SK-N-MC (cell line): ENCODE results near the gene RPS19.

ENCODE experiments used
- DNase-seq: peaks from one replicate; pipeline ENCODE4 v3.0.0-alpha.2; 2011; ENCODE audit warnings: low read depth, low spot score
- H3K27ac ChIP-seq: fragments of 200-600 bp; sonication (generic); 2 replicates; pipeline ENCODE4 v1.5.1; 2016; ENCODE audit warnings: mixed run types
- H3K36me3 ChIP-seq: fragments of 200-600 bp; sonication (generic); 2 replicates; pipeline ENCODE4 v1.6.1; 2017; ENCODE audit warnings: antibody characterized with exemption, low read length, mixed read lengths; ENCODE audit not compliant: insufficient read depth
- H3K4me3 ChIP-seq: fragments of 200-600 bp; sonication (generic); 2 replicates; pipeline ENCODE4 v1.5.1; 2016
- H3K9ac ChIP-seq: fragments of 200-600 bp; sonication (generic); 2 replicates; pipeline ENCODE4 v1.8.0; 2017; ENCODE audit warnings: mixed run types, mixed read lengths; ENCODE audit not compliant: insufficient read length
- H3K9me3 ChIP-seq: fragments of 200-600 bp; sonication (generic); 2 replicates; pipeline ENCODE4 v1.6.1; 2017; ENCODE audit warnings: low read depth, mild to moderate bottlenecking, antibody characterized with exemption, low read length, moderate library complexity, mixed read lengths
- EZH2 ChIP-seq: fragments of 200-600 bp; sonication (generic); IDR thresholded peaks from one replicate; pipeline ENCODE4 v1.6.1; 2017; ENCODE audit warnings: antibody characterized with exemption
- FOXP2 ChIP-seq: optimal IDR thresholded peaks from 2 replicates; pipeline ENCODE3; 2011; ENCODE audit warnings: mild to moderate bottlenecking, moderate library complexity; ENCODE audit not compliant: insufficient read depth; ENCODE audit errors: extremely low read length, control extremely low read depth
- POLR2AphosphoS5 ChIP-seq: IDR thresholded peaks from 2 replicates; pipeline ENCODE4 v1.6.1; 2012; ENCODE audit warnings: mild to moderate bottlenecking, low read depth, low read length, borderline replicate concordance

RPS19 gene

GRCh38 chr19:41906271-41906670 lies 46.2 kb downstream of the RPS19 start:
- TF ChIP-seq FOXP2 (no peak), EZH2 (no peak)
- no peaks in the 10 kb centered on the region for H3K9me3 ChIP-seq
- no peak for DNase-seq
- H3K36me3 ChIP-seq = peaks cover 48% of the 10 kb centered on the region; the same call in 1 of the 2 replicates
- no peak overlapping the region for H3K9ac ChIP-seq
- no peak overlapping the region for H3K27ac ChIP-seq
- no peak overlapping the region for H3K4me3 ChIP-seq

GRCh38 chr19:41906916-41907680 lies 47.0 kb downstream of the RPS19 start:
- Histone ChIP-seq H3K9ac (no peak overlapping the region), H3K4me3 (no peak overlapping the region), H3K27ac (no peak overlapping the region), H3K36me3 (peaks cover 39% of the 10 kb centered on the region; the same call in 1 of the 2 replicates), H3K9me3 (no peaks in the 10 kb centered on the region)
- TF ChIP-seq EZH2 = no peak
- no peak for TF ChIP-seq POLR2AphosphoS5
- no peak for TF ChIP-seq FOXP2
- no peak for DNase-seq

DNA sequence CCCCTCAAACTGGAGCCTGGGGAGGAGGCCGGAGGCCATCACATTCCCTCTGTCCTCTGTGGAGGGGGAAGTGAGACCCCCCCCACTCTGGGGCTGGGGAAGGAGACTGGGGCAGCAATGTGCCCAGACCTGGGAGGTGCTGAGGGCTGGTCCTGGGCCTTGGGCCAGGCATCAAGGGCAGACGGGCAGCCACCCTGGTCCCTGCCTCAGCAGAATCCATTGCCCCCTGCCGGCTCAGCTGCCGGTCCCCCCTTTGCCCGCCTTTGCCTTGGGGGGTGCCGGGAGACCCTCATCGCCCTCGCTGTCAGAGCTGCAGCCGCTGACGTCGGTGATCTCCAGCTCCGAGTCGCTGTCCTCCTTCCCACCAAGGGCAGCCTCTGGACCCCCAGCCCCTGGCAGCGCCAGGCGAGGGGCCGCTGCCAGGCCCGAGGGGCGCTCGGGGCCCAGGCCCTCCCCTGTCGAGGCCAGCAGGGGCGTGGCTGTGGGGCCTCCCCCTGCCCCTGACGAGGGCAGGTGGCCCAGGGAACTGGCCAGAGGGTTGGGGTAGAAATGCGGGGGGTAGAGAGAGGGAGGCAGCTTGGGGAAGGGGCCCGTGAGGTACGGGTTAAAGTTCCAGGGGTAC lies 48.0 kb downstream of the RPS19 start:
- Histone ChIP-seq H3K27ac (no peak overlapping the region), H3K4me3 (no peak overlapping the region), H3K9me3 (no peaks in the 10 kb centered on the region), H3K36me3 (peaks cover 29% of the 10 kb centered on the region; the same call in 1 of the 2 replicates), H3K9ac (no peak overlapping the region)
- no peak for DNase-seq
- no peak for TF ChIP-seq FOXP2
- no peak for TF ChIP-seq EZH2
- no peak for TF ChIP-seq POLR2AphosphoS5

GRCh38 chr19:41908724-41909464 lies 48.8 kb downstream of the RPS19 start:
- no peak for DNase-seq
- no peak overlapping the region for H3K9ac ChIP-seq
- H3K9me3 ChIP-seq = no peaks in the 10 kb centered on the region
- no peak for TF ChIP-seq FOXP2
- TF ChIP-seq EZH2 = no peak
- no peak for TF ChIP-seq POLR2AphosphoS5
- H3K4me3 ChIP-seq = no peak overlapping the region
- peaks cover 21% of the 10 kb centered on the region; the same call in 1 of the 2 replicates for H3K36me3 ChIP-seq
- no peak overlapping the region for H3K27ac ChIP-seq

- Histone ChIP-seq H3K27ac (no peak overlapping the region), H3K9me3 (no peaks in the 10 kb centered on the region), H3K9ac (no peak overlapping the region), H3K4me3 (no peak overlapping the region), H3K36me3 (peaks cover 13% of the 10 kb centered on the region; the same call in 1 of the 2 replicates)
- TF ChIP-seq POLR2AphosphoS5 (no peak), EZH2 (no peak), FOXP2 (no peak)
- DNase-seq = no peak
Observed at GRCh38 chr19:41909706-41910105, 49.7 kb downstream of the RPS19 start.

DNA sequence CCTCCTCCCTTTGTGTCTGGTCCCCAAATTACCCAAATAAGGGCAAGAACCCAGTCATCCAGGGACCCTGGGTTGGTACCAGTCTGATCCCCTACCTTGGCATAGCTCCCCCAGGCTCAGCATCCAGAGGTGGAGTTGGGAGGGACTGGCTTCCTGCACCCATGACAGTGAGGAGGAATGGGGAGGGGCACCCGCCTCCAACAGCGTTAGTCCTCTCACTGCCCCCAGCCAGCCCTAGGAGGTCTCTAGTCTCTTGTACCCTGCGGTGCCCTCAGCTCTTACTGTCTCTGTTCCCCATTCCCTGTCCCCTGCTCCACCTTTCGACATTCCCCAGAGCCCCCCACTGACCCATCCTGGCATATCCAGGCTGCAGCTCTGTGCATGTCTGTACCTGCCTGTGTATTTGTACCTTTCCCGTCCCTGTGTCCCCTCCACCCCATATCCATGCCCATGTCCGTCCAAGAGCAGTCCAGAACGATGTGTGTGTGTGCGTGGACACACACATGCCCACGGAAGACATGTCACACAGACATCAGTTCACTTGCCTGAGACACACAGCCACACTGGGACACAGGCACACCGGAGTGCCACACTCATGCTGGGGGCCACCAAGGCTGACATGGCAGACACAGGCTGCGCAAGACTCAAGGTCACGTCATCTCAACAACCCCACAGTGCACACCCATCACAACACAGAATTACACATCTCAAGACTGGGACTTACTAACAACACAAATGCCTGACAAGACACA lies 50.4 kb downstream of the RPS19 start:
- Histone ChIP-seq H3K27ac (no peak overlapping the region), H3K36me3 (peaks cover 6% of the 10 kb centered on the region; the same call in 1 of the 2 replicates), H3K9ac (no peak overlapping the region), H3K9me3 (no peaks in the 10 kb centered on the region), H3K4me3 (no peak overlapping the region)
- TF ChIP-seq POLR2AphosphoS5 = no peak; the same call in 1 of the 2 replicates
- no peak for TF ChIP-seq FOXP2
- no peak for TF ChIP-seq EZH2
- DNase-seq = no peak

DNA sequence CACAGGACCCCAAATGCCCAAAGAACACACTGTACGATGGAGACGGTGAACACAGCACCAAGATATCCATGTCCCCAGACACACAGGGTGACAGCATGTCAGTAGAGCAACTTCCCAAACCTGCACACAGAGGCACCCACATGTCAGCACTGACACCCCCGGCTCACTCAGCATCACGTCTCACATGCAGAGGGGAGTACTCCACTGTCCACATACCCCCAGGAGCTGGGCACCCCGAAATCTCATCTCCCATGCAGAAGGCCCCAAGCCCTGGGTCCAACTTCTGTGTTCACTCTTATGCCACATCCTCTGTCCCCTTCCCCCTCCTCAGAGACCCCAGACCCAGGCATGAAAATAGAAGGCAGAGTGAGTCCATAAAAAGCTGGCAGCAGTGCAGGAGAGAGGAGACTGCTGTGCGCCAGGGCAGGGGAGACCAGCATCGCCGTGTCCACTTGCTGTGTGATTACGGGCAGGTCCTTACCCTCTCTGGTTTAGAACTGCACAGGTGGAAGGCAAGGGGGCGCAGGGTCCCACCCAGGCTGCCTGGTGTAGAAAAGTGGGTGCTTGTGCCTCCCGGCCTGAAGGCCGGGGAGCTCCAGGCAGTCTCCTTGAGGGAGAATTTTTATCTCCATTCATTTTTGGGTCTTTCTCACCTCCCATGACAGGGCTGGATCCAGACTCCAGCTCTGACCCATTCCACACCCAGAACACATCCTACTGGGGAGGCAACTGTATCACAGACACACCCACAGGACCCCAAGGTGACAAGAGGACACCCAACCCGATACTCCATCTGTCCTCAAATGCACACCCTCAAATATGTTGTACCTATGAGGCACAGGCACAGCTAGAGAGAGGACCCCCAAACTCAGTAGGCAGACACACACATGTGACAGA lies 51.2 kb downstream of the RPS19 start:
- TF ChIP-seq POLR2AphosphoS5 (no peak), FOXP2 (no peak), EZH2 (no peak)
- Histone ChIP-seq H3K9me3 (no peaks in the 10 kb centered on the region), H3K27ac (no peak overlapping the region), H3K9ac (no peak overlapping the region), H3K36me3 (peaks cover 4% of the 10 kb centered on the region; the same call in 1 of the 2 replicates), H3K4me3 (no peak overlapping the region)
- DNase-seq = no peak
